Hematopoietic multipotent progenitor cell (in vitro differentiated cells): ENCODE measurements around the gene AZU1. TPM values are rescaled to one million over a fixed set of nuclear protein-coding genes. Genes with fewer than 3 reads are reported as not detected.
"Not testable (repeated sequence)": the region's sequence is repeated elsewhere in the genome, so short reads cannot be mapped to it uniquely, and the experiment has no call there.

Source experiments
- DNase-seq, 3 donors: peaks; one replicate each; pipeline ENCODE4 v3.0.0-alpha.2; 2011 to 2015; ENCODE audit warnings: low read depth in 2 of 3, low spot score in 2 of 3
- total RNA-seq: library from RNA; depleted of rRNA; stranded (reverse); fragments of >200 nt; gene quantifications from one replicate; pipeline ENCODE4 v1.2.3, GENCODE V29; 2012

Gene AZU1
- total RNA-seq, 1 donor = 5.4 TPM

GRCh38 chr19:807627-808422, 19.8 kb upstream of the AZU1 start:
- DNase-seq = no peak

GRCh38 chr19:808423-808775, 19.2 kb upstream of the AZU1 start:
- no peak for DNase-seq

GRCh38 chr19:810077-810855, 17.4 kb upstream of the AZU1 start:
- no peak for DNase-seq

GRCh38 chr19:810883-811489, 16.7 kb upstream of the AZU1 start:
- no peak for DNase-seq

- DNase-seq = no peak
Observed at GRCh38 chr19:811506-812048, 16.1 kb upstream of the AZU1 start.

- no peak for DNase-seq
Observed at GRCh38 chr19:812049-812746, 15.4 kb upstream of the AZU1 start.

- DNase-seq = no peak
Observed at GRCh38 chr19:812747-813218, 14.9 kb upstream of the AZU1 start.

GRCh38 chr19:813219-814151, 14.2 kb upstream of the AZU1 start:
- DNase-seq = no peak

- DNase-seq = no peak
Observed at GRCh38 chr19:814152-815078, 13.2 kb upstream of the AZU1 start.

- no peak for DNase-seq
Observed at GRCh38 chr19:815079-815774, 12.4 kb upstream of the AZU1 start.

GRCh38 chr19:815775-816499, 11.7 kb upstream of the AZU1 start:
- no peak for DNase-seq

GRCh38 chr19:816500-816857, 11.2 kb upstream of the AZU1 start:
- no peak for DNase-seq

- not testable (repeated sequence) for DNase-seq
Observed at GRCh38 chr19:820212-820611, 7.4 kb upstream of the AZU1 start.

- DNase-seq = no peak
Observed at GRCh38 chr19:821231-821824, 6.3 kb upstream of the AZU1 start.

- no peak for DNase-seq
Observed at GRCh38 chr19:821825-822503, 5.7 kb upstream of the AZU1 start, which contains the start of gene PLPPR3. Gene PLPPR3 (minus strand): TSS chr19:821955. CDS start chr19:821559, 396 bp downstream.

- DNase-seq = no peak
Observed at GRCh38 chr19:823565-824121, 4.0 kb upstream of the AZU1 start.
